ENCODE measurements around the gene TPM1.

DNA sequence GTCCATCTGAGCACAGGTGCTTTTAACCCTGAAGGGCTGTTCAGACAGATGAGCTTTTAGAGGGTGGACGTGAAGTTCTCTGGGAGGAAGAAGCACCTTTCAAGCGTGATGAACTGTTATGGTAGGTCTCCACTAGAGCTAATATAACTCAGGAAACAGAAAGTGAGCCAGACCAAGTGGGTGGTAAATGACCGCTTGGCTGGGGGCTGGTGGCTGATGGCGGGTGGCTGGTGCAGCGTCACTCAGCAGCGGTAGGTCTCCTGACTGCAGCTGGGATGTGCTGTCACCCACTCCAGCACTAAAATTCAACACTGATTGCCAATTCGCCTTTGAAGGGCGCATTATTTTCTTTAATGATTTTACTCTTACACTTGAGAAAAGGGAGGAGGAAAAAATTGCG is 47.9 kb downstream of the TPM1 start:
- no peak for TF ChIP-seq CTCF (conservative IDR thresholded peaks at IDR 0.05 in 1 of 2, IDR thresholded peaks at IDR 0.05 in 1 of 2; ENCODE audit: low read depth in 1 of 2, low read length in 2 of 2)
- no peak for TF ChIP-seq EZH2 (IDR thresholded peaks at IDR 0.05; ENCODE audit: low read length, missing control alignments)
